ENCODE results near the gene DNAJB8.

DNAJB8 gene

DNA sequence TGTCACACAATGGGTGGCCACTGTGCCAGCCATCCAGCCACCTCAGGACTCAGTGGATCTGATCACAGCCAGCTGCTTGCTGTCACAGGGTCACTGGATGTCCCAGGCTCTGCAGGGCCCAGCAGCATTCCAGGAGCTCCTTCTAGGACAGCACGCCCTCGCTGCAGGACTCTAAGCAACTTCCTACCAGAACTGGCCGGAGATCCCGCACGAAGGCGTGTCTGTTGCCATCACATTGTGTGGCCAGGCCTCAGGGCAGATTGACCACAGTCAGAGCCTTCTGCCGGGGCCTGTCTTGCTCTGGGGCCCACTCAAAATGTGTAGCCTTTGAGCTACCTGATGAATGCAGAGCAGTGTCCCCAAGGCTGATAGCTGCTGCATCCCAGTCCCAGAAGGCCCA, 24.6 kb downstream of the DNAJB8 start:
- no peak for DNase-seq

DNA sequence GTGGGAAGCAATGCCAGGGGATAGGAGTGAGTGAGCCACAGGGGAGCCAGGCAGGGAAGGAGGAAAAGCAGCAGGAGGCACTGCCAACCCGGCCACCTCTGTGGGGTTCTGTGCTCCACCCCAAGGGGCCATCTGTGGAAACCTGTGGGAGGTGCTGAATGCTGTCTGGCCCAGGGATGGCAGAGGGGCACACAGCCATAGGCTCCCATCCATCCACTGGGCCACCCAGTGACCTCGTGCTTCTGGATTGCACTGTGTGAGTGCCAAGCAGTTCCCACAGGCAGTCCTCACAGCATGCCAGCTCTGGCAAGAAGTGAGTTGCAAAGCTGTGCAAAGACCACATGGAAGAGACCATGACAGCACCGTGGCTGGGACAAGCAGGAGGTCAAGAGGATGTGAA, 27.5 kb downstream of the DNAJB8 start:
- no peak for DNase-seq

DNA sequence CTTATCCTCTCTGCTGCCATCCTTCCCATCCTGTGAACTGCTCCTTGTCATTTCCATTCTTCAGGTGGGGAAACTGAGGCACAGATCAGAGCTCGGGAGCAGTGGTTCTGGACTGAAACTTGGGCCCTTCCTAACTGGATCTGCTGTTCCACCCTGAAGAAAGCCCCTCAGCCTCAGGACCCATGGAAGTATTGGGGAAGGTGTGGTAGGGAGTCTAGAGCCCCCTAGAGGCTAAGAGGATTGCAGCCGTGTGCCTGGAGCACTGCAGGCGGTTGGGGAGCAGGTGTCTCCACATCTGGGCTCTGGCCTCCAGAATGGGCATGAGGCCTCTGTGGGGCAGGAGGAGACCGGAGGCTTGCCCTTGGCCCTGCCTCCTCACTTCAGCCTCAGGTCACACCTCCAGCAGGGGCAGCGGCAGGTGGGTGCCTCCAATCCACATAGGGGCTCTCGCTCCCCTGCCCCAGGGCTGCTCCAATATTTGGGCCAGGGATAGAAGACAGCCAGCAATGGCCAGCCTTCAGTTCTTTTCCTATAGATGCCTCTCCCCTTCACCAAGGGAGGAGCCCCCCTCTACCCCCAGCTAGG, 28.1 kb downstream of the DNAJB8 start:
- no peak for DNase-seq

DNA sequence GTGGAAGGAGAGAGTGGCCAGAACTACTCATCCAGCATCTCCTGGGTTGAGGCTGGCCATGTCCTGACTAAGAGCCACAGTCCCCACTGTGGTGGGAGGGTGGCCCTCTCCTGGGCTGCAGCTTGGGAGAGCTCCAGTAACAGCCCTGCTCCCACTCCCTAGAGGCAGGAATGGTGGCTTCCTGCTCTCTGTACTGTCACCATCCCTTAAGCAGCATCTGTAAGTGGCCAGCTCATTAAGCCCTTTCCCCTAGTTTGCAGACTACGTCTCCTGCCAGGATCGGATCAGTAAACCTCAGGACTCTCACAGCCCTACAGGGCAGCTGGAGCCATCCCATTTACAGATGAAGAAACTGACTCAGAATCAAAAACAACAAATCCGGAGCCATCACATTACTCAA, 30.5 kb downstream of the DNAJB8 start:
- no peak for DNase-seq

DNA sequence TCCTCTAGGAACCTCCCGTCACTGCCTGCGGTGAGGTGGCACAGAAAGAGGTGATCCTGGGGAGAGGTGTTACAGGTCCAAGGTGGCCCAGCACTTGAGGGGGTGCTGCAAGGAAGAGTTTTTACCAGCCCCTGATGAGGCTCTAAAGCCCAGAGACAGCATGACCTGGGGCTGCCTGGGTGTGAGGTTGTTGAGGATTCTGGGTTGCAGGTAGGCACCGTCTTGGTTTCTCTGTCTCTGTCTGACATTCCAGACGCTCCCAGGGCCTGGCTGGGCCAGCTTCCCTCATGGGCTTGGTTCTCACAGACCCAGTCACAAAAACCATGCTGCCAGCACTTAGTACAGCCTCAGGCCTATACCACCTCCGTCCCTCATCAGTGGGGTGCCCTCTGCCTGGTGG, 31.1 kb downstream of the DNAJB8 start:
- DNase-seq: no peak

DNA sequence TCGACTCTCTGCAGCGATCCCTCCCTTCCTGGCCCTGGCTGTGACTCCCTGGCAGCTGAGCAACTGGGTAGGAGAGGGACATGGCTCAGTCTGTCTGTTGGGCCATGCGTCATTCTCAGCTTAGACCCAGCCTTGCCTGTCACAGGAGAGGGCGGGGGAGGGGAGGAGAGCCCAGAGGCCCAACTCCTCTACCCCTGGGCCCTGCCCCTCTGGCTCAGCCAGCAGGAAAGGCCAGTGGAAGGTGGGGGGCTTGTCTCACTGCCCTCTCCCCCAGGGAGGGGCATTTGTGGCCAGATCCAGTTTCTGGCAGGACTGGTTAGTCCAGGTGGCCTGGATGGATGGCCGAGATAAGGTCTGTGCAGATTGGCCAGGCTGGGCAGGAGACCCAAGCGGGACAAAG, 31.6 kb downstream of the DNAJB8 start:
- no peak for DNase-seq

DNA sequence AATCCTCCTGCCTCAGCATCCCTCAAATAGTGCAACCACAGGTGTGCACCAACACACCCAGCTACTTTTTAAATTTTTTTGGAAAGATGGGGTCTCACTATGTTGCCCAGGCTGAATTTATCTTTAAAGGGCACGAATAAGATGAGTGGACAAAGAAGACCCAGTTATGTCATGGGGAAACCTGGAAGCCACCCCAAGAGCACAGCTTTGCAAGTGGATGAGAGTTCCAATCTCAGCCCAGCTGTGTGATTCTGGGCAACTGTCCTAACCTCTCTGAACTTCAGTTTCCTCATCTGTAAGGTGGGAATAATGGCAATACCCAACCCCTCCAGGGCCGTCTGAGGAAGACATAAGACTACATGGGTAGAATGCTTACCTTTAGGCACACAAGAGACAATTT, 32.2 kb downstream of the DNAJB8 start:
- DNase-seq: no peak

DNA sequence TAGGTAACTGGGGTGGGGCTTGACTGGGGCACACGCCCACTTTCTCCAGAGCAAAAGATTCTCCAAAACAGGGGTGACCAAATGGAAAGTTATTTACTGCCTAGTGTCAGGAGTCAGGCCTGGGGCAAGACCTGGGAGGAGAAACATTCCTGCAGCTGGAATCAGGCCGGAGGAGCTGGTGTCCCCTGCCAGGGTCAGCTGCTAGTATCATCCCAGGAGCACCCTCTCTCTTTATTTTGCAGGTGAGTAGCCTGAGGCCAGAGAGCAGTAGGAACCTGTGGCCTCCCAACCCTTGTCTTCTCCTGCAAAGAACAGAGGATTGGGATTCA, 32.9 kb downstream of the DNAJB8 start:
- no peak for DNase-seq

DNA sequence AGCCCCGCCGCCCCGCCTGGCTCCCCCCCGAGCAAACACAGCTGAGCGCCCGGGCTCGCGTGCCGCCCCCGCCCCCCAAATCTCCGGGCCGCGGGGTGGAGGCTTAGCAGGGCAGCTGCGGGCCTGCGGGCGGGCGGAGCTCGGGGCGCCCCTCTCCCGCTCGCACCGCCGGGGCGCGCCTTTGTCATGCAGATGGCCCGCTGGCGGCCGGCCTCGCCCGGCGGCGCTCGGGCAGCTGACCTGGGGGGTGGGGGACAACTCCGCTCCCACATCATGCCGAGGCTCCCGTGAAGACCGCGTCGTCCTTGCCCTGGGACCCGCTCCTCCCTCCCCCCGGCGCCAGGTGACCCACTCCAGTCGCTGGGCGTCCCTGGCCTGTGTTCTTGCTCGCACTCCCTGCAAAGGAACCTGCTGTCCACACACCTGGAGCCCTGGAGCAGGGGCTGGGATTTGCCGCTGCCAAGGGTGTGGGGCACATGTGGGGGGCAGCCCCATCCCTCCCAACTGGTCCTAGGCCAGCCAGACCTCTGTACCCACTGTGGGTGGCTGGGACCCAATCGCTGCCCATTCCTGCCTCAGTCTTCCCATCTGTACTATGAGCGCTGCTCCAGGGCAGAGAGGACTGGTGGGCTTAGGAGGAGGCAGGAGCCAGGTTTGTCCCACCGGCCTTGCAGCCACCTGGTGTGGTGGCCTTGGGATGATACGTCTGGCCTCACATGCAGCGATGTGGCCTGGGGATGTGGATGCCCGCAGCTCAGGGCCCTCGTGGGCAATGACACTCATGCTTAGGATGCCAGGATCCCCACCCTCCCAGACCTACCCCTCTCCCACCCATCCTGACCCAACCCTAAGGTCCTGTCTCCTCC, 33.5 kb downstream of the DNAJB8 start:
- no peak for DNase-seq

DNA sequence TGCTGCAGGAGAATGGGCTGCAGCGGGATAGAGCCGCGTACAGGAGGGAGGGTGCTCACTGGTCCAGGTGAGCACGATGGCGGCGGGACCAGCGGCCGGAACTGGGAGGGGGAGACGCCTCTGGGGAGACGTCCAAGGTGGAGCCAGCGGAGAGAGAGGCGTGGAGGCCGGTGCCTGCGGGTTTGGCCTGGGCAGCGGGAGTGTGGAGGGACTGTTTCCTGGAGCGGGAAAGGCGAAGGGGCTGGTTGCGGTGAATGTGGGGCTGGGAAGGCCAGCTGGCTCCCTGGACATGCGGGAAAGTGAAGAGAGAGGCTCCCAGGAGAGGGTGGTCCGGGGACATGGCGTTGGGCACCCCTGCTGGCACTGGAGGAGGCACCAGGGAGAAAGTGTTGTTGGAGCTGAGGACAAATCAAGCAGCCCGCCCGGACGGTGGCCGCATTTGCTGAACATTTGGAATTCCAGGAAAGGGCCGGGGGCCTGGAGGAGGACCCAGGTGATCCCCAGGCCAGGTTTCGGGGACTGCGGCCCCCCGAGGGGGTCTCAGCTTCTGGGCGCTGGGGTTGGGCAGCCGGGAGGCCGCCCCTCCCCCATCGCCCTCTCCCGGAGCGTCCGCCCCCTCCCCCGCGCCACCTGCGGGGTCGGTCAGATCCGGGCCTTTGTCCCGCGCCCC, 34.3 kb downstream of the DNAJB8 start:
- no peak for DNase-seq

DNA sequence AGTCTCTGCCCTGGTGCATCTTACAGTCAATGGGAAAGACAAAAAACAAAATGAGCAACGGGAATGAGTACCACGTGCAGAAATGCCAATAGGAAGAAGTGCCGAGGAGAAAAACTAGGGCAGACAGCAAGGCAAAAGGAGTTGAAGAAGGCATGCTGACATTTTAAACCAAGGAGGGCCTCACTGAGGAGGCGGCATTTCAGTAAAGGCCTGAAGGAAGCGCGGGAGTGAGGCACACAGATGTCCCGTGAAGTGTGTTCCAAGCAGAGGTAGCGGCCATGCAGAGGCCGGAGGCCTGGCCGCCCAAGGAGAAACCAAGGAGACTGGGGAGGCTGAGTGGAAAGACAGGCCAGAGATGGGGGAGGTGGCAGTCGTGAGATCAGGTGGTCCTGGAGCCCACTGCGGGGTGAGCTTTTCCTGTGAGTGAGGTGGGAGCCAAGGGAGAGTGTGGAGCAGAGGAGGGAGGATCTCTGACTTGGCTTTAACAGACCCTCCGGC, 34.8 kb downstream of the DNAJB8 start:
- no peak for DNase-seq

DNA sequence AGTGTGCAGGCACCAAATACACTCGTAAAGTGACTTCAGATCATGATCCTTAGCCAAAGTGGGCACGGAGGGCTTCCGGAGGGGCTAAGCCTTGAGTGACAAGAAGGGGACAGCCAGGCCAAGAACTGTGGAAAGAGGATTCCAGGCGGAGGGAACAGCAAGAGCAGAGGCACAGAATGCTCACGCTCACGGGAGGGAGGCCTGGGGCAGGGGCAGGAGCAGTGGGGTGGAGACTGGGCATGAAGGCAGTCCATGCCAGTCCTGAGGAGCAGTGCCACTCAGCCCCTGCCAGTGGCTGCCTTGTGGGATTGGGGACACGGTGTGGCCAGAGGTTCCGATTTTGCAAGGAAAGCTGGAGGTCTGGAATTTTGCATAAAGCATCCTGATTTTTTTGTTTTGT, 36.0 kb downstream of the DNAJB8 start:
- DNase-seq: no peak

DNA sequence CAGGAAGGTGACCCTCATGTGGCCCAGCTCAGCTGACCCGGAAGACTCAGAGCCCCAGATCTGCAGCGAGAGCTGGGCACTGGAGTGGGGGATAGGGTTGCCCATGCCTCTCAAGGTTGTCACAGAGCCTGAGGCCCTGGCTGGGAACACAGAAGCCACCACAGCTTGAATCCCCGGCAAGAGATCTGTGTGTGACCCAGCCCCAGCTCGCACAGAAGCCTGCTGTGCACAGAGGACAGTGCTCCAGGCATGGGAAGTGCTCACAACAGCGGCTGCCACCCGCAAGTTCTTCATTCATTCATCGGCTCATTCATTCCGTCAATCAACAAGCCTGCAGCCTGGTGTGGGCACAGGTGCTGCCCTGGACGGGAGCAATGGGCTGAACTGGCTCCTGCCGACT, 36.4 kb downstream of the DNAJB8 start:
- DNase-seq: no peak

DNA sequence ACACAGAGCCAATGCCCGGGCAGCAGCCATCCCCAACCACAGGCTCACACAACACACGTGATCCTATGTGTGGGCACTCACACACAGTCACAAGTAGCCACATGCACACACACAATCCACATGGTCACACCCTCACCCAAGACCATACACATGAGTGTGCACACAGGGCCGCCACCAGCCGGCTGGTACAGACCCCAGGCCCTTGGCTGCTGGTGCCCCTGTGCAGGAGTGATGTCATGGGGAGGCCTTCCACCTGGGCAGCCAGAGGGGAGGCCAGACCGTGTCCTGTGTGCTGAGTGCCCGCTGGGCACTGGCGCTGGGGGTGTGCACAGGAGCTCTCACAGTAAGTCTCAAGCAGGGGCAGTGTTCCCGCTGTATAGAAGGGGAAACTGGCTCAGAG, 36.9 kb downstream of the DNAJB8 start:
- DNase-seq: no peak

DNA sequence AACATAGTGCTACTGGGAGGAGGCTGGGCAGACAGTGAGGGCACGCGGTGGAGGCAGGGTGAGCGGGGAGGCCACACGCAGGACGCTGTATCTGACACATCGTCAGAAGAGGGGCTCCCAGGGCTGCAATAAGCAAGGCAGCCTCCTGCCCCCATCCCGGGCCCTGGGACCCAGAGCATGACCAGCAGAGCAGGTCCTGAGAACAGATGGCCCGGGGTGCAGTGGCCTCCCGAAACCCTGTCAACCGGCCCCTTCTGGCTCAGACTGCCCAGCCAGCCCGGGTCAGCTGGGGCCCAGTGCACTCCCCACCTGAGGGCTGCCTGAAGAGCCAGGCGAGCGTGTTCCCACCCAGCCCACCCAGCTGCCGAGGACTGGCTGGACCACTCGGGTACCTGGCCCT, 37.4 kb downstream of the DNAJB8 start:
- DNase-seq: no peak

DNA sequence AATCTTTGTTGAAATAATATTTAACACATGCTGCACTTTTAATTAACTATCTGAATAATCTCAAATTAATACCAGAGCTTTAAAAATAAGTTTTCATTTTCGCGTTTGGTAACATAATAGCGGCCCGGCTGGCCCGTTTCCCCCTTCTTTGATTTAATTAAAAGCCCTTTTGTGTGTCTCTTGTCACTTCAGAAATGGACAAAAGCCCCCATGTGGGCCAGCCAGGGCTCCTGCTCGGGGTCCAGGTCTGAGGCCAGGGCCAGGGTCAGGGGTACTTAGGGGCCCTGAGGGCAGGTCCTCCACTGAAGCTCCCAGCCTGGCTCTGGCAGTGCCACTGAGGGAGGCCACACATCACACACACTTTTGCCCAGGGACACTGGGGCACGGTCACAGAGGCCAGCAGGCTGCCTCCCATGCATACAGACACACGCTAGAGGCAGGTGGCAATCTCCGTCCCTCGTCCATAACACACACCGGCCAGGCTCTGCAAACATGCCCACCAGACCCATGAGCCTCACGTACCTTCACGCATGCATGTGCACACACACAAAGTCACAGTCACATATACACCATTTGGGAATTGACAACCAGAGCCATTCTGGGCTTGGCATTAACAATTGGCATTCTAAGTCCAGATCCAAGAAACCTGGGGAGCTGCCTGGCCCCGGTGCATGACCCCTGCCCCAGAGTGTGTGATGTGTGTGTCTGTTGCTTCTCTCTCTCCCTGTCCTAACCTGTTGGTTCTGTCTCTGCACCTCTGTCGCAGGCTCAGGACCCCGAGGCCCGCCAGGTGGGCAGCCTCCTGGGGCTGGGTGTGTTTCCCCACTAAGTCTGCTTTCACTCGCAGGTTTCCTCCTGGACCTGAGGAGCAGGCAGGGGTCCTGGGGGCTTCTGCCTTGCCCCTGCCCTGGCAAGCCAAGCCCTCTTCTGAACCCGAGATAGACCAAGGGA, 38.5 kb downstream of the DNAJB8 start:
- DNase-seq: no peak

DNA sequence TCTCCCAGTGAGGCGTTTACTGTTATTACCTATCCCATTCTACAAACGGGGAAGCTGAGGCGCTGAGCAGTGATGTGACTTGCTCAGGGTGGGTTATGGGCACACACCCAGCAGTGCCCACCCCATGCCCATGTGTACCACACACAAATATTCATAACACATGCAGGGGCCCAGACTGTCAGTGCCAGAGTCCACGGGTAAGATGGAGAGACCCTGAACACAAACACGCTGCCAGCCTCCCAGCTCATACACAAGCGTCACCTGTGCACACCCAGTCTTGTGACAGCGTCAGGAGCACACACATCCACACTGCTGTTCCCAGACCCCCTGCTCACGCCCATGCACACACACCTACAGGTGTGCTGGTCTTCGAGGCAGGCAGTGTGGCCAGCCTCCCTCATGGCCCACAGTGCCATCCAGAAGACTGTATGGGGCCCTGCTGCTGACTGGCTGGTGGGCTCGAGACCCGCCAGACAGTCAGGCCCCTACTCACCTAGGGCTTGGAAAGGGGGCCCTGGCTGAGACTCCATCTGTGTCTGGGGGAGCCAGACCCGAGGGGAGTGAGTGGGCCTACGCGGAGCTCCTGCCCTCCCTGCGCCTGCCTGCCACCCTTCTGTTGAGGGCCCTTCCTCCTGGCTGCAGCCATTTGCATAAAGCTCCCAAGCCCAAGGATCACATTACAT, 39.4 kb downstream of the DNAJB8 start:
- no peak for DNase-seq

DNA sequence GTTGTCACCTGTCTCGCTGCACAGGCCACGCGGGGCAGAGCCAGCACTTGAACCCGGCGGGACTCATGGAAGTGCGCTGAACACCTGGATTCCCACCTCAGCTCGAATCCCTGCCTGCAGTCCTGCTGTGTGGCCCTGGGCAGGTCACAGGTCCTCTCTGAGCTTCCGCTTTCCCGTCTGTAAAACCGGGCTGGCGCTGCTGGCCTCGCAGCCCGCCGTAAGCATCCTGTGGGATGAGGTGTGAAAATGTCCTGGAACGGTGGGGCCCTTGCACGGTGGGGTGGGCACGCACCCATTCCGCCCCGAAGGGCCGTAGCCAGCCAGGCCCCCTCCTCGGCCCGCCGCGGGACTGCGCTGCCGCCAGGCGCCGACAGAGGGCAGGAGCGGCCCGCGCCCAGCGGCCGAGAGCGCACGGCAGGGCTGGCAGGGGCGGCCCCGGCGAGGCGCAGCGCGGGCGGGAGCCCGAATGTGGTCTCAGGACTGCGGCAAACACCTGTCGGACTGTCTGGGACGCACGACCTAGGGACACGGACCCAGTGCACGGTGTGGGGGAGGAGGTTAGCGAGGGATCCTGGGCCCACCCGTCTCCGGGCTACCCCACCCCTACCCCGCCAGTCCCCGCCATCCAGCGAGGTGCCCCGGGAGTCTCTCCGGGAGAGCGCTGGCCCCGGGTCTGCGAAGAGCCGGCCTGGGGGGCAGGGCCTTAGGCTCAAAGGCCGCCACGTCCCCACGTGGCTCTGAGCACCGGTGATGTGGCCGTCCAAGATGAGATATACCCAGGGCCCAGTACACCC, 40.4 kb downstream of the DNAJB8 start:
- DNase-seq: no peak

DNA sequence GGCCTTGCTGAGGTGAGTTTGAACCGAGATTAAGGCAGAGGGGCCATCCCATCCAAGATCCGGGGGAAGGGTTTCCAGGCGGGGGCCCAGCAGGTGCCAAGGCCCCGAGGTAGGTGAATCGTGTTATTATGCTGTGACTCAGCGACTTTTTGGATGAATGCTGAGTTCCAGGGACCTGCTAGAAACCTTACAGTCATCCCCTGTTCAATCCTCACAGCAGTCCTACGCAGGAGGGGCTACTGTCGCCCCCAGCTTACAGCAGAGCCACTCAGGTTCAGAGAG, 40.9 kb downstream of the DNAJB8 start:
- DNase-seq: no peak

DNA sequence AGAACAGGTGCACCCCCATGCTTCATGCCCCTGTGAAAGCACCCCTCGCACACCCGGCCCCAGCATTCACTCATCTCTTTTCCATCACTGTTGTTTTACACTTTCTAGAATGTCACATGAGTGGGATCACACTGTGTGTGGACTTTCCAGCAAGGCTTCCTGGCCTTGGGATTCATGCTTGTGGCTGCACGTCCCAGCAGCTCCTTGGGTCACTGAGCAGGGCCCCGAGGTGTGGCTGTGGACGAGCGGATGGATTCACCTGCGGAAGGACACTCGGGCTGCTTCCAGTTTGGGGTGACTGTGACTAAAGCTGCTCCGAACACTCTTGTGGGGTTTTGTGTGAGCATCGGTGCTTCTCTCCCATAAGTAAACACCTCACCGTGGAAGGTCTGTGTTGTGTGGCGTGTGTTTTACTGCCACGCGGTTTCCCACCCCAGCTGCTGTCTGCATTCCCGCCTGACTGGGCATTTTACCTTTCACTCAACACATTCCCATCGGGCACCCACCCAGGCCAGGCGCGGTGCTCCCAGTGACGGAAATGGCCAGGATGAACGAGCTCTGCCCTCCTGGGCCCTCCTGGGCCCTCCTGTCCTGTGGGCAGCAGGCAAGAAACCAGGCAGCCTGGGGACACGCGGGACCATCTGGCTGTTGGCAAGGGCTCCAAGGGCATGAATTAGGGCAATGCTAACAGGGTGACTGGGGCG, 41.4 kb downstream of the DNAJB8 start:
- DNase-seq: no peak

DNA sequence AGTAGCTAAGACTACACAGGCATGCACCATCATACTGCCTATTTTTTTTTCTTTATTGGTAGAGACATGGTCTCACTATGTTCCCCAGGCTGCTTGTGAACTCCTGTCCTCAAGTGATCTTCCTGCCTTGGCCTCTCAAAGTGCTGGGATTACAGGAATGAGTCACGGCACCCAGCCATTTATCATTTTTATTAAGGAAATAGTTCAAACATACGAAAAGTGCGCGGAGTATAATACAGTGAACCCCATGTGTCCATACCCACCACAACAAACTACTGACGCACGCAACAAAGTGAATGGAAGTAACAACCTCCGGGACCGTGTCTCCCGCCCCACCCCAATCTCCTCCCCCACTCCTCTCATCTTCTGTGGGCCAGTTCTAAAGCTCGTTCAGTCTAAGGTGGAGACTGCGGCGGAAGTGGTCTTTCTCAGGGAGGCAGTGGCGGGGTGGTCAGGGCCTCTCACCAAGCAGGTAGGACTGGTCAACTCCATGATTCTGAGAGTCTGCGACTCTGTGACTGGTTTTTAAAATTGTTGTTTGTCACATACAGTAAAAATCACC, 42.1 kb downstream of the DNAJB8 start:
- DNase-seq: no peak

All from NCI-H2107 (cell line).